Measurements from ENCODE around the gene AQR. TPM values are rescaled to one million over a fixed set of nuclear protein-coding genes. Genes with fewer than 3 reads are reported as not detected.
A peak's percentile ranks its signal among the peaks of the same experiment; 100 is the strongest.

AQR gene
- total and polyA plus RNA-seq, 3 donors from 2014 or later: 37.6 to 39.2 (median 38.5) TPM

DNA sequence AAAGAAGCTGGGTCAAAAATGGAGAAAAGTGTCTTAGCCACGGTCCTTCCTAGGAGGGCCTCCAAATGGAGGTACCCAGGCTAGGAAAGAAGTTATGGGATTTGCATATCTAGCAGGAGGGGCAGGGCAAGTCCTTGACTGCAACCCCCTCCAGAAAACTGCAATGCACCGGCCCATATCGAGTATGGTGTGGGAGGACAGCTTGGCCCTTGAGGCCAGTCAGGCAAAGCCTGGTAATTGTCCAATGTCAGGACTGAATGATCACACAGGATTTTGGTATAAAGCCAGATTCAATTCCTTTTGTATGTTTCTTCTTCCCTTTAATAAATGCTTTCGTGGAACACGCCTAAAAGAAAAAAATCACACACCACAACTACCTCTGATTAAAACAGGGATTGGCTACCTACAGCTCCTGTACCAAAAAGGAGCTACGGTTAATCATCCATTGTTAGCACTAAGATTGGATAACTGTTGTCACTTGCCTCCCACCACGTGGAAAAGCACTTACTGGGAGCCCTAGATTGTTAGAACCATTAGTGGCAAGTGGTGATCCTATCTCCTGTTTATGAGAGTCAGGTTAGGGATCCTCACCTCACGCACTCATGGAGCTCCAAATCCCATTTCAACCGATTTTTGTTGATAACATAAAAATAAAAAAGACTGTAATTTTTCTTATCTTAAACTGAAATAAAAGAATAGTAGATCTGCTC is 17.4 kb upstream of the AQR start:
- 11 to 12% methylated on average over 9 of the region's 9 CpGs for WGBS, 2 donors
- peaks cover 18% of the 10 kb centered on the region for H3K4me1 ChIP-seq
- peak overlapping the region in 1 of 2 donors; percentile 96 for H3K27ac ChIP-seq
- peak overlapping the region; percentile 84 to 93 for H3K4me3 ChIP-seq
- H3K27me3 ChIP-seq: no peaks in the 10 kb centered on the region
- H3K36me3 ChIP-seq (ENCODE audit: low read depth, missing control alignments): no peaks in the 10 kb centered on the region
- H3K9me3 ChIP-seq: no peaks in the 10 kb centered on the region
- intact Hi-C loops (cut with DNase I; ENCODE audit: low total_unique reads): no loop called here
- TF ChIP-seq POLR2A (IDR thresholded peaks at IDR 0.05): no peak
- TF ChIP-seq, protein P1, sequence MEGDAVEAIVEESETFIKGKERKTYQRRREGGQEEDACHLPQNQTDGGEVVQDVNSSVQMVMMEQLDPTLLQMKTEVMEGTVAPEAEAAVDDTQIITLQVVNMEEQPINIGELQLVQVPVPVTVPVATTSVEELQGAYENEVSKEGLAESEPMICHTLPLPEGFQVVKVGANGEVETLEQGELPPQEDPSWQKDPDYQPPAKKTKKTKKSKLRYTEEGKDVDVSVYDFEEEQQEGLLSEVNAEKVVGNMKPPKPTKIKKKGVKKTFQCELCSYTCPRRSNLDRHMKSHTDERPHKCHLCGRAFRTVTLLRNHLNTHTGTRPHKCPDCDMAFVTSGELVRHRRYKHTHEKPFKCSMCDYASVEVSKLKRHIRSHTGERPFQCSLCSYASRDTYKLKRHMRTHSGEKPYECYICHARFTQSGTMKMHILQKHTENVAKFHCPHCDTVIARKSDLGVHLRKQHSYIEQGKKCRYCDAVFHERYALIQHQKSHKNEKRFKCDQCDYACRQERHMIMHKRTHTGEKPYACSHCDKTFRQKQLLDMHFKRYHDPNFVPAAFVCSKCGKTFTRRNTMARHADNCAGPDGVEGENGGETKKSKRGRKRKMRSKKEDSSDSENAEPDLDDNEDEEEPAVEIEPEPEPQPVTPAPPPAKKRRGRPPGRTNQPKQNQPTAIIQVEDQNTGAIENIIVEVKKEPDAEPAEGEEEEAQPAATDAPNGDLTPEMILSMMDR (IDR thresholded peaks at IDR 0.05): no peak
- DNase-seq: no peak

DNA sequence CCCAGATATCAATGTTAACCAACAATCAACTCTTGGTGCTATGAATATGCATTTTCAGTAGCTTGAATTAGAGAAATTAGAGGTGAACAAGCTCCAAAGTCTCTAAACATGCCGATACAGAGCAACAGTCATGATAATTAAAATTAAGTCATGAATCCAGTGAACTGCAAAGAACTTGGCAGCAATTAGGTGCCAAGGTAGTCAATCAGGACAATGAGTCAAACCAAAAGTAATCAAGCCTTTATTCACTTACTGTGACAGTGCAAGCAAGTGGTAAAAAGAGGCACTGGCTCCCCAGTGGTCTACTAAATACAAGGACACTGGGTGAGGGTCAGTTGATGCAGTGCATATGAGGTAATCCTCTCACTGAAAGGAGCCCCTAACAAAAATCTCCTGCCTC is 16.8 kb upstream of the AQR start:
- Histone ChIP-seq H3K4me1 (peaks cover 18% of the 10 kb centered on the region), H3K36me3 (ENCODE audit: low read depth, missing control alignments) (no peaks in the 10 kb centered on the region), H3K4me3 (no peak overlapping the region), H3K27me3 (no peaks in the 10 kb centered on the region), H3K9me3 (no peaks in the 10 kb centered on the region), H3K27ac (peak overlapping the region in 1 of 2 donors; percentile 96)
- no peak for TF ChIP-seq POLR2A (IDR thresholded peaks at IDR 0.05)
- TF ChIP-seq, protein P1 (IDR thresholded peaks at IDR 0.05): no peak
- 70 to 81% methylated on average over 1 of the region's 1 CpG for WGBS, 2 donors
- no peak for DNase-seq
- intact Hi-C loops (cut with DNase I; ENCODE audit: low total_unique reads): no loop called here

DNA sequence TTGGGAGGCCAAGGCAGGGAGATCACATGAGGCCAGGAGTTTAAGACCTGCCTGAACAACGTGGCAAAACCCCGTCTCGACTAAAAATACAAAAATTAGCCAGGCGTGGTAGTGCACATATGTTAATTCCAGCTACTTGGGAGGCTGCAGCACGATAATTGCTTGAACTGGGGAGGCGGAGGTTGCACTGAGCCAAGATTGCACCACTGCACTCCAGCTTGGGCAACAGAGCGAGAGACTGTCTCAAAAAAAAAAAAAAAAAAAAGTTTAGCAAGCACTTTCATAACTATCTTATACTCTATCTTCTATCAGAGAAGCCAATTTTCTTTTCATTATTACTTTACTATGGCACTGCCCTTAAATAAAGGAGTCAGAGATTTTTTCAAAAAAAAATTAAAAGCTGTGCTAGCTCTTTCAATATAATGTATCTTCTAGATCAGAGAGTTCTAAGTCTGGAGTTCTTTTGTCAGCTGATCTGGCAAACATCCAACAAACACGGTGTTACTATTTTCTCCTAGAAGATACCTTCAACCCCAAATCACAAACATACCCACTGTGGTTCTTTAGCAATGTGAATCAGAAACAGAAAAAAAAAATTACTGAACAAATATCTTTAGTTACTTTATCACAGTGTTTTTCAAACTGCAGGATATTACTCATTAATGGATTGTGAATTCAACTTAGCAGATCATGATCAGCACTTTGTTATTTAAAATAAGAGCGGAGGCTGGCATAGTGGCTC is 15.5 kb upstream of the AQR start:
- peaks cover 18% of the 10 kb centered on the region for H3K4me1 ChIP-seq
- H3K27me3 ChIP-seq: no peaks in the 10 kb centered on the region
- TF ChIP-seq, protein P1 (IDR thresholded peaks at IDR 0.05): no peak
- TF ChIP-seq POLR2A (IDR thresholded peaks at IDR 0.05): no peak
- H3K9me3 ChIP-seq: no peaks in the 10 kb centered on the region
- intact Hi-C loops (cut with DNase I; ENCODE audit: low total_unique reads): no loop called here
- DNase-seq: peak; percentile 32
- peak overlapping the region in 1 of 2 donors; percentile 33 for H3K27ac ChIP-seq
- WGBS, 2 donors: 54 to 64% methylated on average over 9 of the region's 9 CpGs
- H3K4me3 ChIP-seq: no peak overlapping the region
- H3K36me3 ChIP-seq (ENCODE audit: low read depth, missing control alignments): no peaks in the 10 kb centered on the region

DNA sequence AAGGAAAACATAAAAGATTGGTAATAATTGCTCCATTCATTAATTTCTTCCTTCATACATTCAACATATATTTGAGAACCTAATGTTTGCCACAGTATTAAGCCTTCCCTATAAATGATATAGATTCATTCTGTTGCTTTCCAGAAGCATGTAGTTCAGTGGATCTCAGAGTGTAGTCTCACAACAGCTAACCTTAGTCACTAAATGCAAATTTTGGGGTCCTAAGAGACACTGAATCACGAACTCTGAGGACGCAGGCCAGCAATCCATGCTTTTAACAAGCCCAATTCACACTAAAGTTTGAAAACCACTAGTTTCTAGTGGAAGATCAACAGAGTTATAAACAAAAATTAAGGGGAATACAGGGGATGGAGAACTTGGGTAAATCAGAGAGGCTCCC is 7.2 kb upstream of the AQR start:
- no peak for DNase-seq
- H3K36me3 ChIP-seq (ENCODE audit: low read depth, missing control alignments): no peaks in the 10 kb centered on the region

More for the DNA sequence above, 7.2 kb upstream of the AQR start:
- no peak overlapping the region for H3K4me3 ChIP-seq
- H3K9me3 ChIP-seq: no peaks in the 10 kb centered on the region
- no peaks in the 10 kb centered on the region for H3K4me1 ChIP-seq
- intact Hi-C loops (cut with DNase I; ENCODE audit: low total_unique reads): no loop called here
- no peak overlapping the region for H3K27ac ChIP-seq
- 48 to 67% methylated on average over 2 of the region's 2 CpGs for WGBS, 2 donors
- H3K27me3 ChIP-seq: no peaks in the 10 kb centered on the region
- TF ChIP-seq, protein P1 (IDR thresholded peaks at IDR 0.05): no peak
- TF ChIP-seq POLR2A (IDR thresholded peaks at IDR 0.05): no peak
